GM21360 (cell line): ENCODE data around the gene MCMBP.
"Not testable (repeated sequence)": the region's sequence is repeated elsewhere in the genome, so short reads cannot be mapped to it uniquely, and the experiment has no call there.

Source experiments
- ATAC-seq: cut with Tn5 transposase; IDR thresholded peaks from one replicate; pipeline ENCODE4 v1.9.1; 2021; ENCODE audit warnings: mild to moderate bottlenecking, moderate library complexity; ENCODE audit not compliant: unreplicated experiment

MCMBP gene

DNA sequence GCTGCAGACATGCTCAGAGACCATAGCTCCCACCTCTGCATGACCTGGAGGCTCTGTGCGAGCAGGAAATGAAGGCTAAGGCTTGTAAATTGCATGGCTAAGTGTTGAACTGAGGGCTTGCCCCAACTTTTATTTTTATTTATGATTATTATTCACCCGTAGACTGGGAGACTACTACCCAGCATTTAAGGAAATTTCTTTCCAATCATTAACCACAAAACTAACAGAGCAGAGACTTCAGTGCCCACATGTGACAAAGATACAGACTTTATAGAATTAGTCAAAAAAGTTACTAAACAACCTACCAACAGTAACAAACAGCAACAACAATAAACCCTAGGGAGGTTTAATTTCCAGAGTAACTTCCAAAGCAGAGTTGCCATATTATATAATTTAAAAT lies 39.7 kb downstream of the MCMBP start:
- ATAC-seq: no peak

DNA sequence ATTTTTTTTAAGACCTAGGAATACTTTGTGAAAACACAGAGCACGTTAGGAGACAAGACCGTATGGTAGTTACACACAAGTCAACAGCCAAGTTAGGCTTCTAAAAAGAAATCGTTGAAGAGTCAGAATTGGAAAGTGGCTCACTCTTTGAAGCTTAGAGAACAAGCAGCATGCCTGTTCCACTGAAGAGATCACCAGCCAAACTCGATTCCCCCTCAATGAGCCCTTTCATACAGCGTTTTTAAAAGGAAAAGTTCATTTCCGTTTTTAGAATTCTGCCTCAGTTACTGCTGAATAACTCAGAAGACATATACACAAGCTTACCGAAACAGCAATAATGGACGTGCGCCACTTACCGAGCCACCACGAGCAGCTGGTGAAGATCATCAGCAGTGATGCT lies 41.0 kb downstream of the MCMBP start:
- no peak for ATAC-seq

DNA sequence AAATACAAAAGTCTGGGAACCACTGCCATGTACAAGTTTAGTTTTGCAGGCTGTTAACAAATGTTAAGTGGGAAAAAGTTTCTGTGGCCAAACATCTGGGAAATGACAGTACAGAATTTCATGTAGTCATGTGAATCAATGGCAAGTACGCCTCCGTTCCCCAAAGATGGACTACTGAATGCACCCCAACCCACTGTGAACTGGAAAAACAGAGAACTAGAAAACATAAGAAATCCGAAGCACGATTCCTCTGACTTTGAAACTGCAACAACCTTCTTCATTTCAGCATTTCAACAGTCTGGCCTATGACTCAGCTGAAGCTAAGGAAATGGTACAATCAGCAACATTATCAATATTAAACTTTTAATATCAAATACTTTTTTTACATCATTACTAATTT lies 41.8 kb downstream of the MCMBP start:
- ATAC-seq: no peak

DNA sequence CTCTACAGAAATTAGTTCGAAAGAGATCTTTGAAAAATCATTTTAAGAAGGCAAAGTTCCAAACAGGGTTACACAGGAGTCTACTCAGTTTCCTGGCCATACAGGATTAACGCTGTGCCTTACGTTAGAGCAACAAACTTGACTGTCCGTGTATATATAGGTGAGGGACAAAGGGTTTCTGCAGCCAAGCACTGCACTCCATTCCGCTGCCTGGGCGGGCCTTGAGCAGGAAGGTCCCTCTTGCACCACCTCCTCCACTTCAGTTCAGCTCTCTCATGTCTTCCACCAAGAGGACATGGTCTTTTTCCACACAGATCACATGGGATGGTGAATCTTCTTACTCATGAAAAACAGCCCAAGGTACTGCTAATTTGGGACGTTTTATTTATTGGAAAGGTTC lies 43.2 kb downstream of the MCMBP start:
- ATAC-seq: no peak

DNA sequence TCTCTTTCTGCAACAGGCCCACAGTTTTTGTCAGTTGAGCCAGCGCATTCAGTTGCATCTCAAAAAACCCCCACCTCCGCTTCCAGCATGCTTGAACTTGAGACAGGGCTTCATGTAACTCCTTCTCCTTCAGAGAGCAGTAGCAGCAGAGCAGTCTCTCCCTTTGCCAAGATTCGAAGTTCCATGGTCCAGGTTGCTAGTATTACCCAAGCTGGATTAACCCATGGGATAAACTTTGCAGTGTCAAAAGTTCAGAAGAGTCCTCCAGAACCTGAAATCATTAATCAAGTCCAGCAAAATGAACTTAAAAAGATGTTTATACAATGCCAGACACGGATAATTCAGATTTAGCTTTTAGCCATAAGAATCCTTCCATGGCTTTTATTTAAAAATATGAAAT lies 45.2 kb downstream of the MCMBP start:
- ATAC-seq: no peak

DNA sequence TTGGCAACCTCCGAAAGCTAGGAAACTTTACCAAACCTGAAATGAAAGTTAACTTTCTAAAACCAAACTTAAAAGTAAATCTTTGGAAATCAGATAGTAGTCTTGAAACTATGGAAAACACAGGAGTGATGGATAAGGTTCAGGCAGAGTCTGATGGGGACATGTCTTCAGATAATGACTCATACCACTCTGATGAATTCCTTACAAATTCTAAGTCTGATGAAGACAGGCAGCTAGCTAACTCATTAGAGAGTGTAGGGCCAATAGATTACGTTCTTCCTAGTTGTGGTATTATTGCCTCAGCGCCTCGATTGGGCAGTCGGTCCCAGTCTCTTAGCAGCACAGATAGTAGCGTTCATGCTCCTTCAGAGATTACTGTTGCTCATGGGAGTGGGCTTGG lies 45.9 kb downstream of the MCMBP start:
- no peak for ATAC-seq

DNA sequence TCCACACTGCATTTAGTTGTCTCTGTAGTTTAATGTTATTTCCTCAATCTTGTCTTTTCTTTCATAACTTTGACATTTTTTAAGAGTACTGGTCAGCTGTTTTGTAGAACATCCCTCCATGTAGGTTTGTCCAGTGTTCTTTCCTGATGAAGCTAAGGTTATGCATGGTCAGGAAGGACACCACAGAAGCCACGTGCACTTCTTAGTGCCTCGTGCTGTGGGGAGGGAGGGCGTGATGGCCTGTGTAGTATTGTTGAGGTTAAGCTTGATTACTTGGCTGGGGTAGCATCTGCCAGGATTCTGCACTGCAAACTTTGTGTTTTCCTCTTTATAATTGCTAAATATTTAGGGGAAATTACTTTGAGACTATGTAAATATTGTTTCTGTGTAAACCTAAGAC lies 48.3 kb downstream of the MCMBP start:
- ATAC-seq: no peak

DNA sequence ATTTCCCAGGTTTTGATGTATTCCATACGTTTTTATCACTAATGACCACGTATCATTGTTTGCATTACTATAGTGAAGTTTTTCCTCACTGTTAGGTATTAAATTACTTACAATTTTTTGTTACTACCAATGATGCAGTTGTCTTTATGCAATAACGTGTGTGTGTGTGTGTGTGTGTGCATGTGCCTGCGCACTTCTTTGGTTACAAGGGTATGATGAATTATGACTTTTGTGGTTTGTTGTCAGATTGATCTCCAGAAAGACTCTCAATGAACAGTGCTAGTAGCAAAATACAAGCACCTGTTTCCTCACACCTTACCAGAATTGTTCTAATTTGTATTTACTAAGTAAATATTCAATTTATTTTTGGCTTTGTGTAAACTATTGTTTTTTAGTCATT lies 51.5 kb downstream of the MCMBP start:
- ATAC-seq: no peak

DNA sequence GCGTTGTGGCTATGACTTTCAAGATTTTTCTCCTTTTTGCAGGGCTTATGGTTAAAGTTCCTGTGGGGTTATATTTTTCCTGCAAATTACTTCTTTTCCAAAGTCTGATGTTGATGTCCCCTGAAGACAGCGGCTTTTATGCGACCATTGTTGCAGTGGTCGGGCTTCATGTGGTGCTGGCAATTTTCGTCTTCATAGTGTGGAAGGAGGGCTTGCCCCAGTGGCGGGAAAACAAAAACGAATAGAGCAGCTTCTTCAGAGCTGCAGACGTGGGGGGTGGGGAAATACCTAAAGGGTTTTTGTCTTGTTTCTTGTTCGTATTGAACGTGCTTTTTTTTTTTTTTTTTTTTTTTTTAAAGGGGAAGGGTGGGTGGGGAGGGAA lies 53.8 kb downstream of the MCMBP start:
- ATAC-seq: no peak

DNA sequence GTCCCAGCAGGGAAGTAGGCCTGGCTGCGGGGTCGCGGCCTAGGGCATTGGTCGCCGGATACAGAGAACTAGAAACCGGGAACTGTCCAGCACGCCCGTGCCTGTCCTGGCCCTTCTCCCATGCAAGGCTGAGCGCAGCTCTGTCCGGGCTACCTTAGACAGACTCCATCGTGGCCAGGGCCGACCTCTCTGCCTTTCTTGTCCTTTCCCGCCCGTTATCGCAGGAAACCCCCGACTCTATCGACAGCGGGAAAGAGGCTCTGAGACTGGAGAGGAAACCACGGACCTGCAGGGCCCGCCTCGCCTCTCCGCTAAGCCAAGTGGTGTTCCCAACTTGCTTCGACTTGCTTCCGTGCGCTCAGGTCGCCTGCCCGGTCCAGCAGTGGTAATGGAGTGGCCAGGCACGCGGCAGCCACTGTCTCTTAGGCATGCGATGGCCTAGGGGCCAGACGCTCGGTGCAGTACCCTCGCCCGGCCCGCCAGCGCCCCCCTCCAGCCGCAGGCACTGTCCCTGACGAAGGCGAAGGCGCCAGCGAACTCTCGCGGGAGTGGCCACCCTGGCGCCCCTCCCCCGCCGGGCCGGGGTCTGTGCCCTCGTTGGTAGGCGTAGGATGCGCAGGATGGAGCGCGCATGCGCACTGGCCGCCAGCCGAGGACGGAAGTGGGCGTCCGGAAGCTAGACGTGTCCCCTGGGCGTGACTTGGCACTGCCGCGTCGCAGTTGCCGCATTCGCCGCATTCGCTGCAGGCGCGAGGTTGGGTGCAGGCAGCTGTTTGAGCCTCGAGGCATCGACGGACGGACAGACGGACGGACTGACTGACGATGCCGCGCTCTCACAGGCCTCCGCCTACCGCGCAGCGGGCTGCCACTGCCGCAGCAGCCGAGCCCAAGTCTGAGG lies 54.4 kb downstream of the MCMBP start:
- ATAC-seq: no peak

DNA sequence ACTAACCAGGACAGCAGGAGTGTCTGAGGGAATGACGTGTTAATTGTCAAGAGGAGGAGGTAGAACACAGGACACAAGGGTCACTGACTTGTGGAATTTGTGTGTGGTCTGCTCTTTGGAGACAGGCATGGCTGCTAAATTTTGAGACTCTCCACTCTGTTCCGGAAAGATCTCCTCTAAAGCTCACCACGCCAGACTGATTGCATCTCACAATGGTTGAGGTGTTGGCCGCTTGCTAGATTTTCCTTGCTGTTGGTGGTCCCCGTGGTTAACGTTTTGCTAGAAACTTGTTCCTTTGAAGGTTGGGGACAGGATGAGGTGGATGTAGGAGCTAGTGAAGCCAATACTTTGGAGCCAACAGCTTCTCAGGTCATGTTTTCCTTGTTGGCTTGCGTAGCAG lies 57.0 kb downstream of the MCMBP start:
- no peak for ATAC-seq

DNA sequence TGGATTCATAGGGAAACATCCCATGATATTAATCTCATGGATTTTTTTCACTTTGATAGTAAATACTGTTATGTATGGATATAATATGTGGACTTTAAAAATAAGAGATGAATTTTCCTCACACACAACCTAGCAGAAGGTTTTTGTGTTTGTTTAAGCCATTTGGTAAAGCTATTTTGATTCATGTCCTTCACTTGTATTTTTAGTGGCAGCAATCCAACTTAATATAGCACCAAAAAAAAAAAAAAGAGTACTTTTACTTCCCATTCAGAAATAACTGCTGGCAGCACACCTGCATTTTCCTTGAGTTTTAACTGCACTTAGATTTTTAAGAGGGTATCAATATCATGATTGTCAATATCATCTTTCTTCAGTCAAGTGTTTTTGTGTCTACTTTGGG lies 60.0 kb downstream of the MCMBP start:
- no peak for ATAC-seq

DNA sequence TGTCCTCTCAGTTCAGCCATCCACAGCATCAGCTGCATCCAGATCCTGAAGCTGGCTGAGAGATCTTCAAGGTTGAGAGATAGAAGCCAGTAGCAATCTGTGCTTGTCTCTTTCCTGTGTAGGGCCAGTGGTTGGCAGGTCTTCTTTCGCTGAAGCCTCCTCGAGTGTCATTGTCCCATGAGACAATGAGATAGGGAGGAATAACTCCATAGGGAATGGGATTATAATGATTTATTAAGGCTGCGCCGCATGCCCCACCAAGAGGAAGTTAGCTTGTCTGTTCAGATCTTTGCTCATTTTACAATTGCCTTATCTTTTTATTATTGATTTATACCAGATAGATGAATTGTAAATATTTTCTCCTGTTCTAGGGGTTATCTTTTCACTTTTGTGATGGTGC lies 61.5 kb downstream of the MCMBP start:
- ATAC-seq: no peak

DNA sequence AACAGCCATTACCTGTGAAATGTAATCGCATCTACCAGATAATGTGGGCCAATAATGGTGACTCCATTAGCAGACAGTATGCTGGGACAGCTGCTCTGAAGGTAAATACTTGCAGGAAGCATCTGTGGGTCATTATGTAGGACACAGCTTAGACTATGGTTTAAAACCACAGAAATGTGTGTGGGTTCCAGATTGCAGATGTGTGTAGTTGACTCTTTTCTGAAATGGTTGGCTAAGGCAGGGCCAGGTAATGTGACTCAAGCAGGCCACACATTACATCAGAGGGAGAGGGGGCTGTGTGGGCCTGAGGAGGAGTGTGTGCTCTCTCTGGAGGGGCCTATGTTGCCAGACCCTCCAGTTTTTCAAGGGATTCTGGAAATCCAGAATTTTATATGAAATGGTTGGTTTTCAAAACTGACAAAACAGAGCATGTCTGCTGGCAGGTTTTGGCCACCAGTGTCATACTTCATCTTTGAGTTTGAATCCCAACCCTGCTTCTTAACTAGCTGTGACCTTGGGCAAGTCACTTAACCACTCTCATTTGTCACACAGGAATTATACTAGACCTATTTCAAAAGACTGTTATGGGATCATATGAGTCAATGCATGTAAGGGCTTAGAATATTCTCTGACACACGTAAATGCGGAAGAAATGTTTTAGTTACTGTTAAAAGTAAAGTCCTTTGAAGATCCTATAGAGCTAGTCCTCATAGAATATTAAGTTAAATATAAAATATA lies 64.5 kb downstream of the MCMBP start:
- no peak for ATAC-seq

DNA sequence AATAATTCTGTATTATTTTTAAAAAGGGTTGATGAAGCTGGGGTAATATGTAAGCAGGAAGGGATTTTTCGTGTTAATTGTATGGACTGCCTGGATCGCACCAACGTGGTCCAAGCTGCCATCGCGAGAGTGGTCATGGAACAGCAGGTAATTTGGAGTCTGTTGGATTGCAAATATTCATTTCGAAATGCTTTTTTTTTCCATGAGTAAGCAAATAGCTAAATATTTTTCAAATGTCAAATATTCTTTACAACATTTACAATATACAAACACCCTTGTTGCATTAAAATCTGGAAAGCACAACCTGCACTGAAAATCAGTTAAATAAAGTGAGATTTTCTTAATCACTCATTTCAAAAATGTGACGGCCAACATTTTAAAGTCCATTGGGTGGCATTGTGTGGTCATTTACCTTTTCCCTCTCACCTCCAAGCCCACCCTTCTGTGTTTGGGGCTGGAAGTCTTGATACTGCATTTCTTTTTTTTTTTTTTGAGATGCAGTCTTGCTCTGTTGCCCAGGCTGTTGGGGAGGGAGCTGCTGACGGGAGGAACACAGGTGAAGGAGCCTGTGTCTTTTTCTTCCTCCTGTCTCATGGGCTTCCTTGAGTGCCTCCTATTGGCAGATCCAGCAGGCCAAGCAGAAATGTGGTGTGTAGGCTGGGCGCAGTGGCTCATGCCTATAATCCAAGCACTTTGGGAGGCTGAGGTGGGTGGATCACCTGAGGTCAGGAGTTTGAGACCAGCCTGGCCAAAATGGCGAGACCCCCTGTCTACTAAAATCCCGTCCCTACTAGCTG lies 66.1 kb downstream of the MCMBP start:
- no peak for ATAC-seq

DNA sequence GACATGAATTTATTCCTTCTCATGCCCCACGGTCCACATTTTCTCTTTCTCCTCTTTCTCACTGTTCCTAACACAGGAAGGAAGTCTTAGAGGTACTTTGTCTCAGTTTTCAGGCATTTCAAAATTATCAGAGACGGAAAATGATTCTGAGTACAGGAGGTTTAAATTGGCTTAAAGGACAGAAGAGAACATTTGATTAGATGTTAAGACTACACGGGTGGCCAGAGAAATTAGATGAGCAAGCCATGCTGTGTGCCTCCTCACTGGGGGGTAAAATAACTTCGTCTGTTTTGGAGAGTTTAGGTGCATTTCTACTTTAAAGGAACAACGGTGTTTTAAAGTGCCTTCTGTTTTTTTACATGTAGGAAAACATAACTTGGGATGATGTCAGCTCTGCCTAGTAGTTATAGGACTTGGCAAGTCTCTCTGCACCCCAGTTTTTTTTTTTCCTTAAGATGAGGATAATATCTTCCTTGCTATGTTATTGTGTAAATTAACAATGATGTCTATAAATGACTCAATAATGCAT lies 66.9 kb downstream of the MCMBP start:
- no peak for ATAC-seq

DNA sequence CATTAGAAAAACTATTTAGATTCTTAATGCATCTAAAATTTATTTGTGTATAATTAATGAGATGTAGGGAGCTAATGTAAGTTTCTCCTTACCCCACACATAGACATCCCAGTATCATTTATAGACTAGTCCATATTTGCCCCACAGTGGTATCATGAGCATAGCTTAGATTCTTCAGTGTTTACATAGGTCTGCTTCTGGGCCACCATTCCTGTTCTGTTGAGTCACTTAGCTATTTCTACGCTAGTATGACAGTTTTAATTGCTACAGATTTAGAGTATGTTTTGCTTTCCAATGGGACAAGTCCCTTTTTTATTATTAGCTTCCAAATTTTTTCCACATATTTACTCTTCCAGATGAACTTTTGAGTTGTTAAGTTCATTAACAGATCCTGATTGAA lies 69.4 kb downstream of the MCMBP start:
- ATAC-seq: no peak

DNA sequence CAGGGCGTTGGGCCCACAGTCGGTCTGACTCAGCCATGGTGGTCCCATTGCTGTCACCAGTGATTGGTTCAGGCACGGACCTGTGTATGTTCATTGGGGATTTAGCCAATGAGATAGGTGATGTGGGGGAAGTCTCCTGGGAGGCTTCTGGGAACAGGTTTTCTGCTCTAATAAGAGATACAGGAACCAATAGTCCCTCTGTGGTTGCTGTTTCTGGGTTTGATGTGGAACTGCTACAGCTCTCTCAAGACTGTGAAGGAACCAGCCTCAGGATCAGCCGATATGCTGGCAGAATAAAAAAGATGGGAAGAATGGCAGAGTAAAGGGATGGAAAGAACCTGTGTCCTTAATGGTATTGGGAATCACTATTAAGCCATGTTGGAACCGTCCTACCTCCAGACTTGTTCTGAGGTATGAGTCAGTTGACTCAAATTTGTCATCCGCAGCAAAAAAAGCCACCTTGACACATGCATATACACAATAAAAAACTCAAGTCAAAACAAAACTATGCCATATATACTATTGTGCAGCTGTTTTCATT lies 70.6 kb downstream of the MCMBP start:
- ATAC-seq: no peak

DNA sequence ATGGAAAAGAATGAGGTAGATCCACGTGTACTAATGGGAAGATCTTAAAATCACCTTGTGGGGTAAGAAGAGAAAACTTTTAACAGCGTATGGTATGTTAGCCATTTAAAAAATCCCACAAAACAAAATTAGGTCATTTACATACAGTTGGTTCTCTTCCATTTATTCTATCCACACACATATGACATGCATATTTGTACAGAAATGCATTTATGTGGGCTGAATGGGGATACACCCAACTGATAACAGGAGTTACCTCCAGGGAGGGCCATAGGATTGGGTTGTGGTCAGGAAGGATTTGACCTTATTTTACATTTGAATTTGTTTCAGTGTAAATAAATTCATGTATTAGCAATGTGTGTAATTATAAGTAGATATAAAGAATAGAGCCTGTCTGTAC lies 71.5 kb downstream of the MCMBP start:
- no peak for ATAC-seq

DNA sequence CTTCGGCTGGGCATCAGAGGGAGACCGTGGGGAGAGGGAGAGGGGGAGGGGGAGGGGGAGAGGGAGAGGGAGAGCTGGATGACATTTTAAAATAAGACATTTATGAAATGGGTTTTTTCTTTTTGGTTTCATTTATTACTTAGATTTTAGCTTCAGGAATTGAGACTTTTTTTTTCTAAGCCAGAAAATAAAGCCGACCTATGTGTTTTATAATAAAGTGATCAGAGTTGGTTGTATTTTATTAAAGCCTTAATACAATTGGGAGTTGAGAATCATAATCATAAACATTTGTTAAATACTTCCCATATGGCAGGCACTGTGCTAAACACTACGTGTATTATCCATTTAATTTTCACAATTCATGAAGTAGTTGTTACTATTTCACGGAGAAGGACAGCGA lies 76.6 kb downstream of the MCMBP start:
- no peak for ATAC-seq

DNA sequence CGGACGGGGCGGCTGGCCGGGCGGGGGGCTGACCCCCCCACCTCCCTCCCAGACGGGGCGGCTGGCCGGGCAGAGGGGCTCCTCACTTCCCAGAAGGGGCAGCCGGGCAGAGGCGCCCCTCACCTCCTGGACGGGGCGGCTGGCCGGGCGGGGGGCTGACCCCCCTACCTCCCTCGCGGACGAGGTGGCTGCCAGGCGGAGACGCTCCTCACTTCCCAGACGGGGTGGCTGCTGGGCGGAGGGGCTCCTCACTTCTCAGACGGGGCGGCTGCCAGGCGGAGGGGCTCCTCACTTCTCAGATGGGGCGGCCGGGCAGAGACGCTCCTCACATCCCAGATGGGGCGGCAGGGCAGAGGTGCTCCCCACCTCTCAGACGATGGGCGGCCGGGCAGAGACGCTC lies 77.5 kb downstream of the MCMBP start:
- not testable (repeated sequence) for ATAC-seq
